ENCODE data around the gene WFDC8. TPM values are rescaled to one million over a fixed set of nuclear protein-coding genes. Genes with fewer than 3 reads are reported as not detected.

The WFDC8 gene
- total RNA-seq, 2 donors from 2014 or later, result not detected

DNA sequence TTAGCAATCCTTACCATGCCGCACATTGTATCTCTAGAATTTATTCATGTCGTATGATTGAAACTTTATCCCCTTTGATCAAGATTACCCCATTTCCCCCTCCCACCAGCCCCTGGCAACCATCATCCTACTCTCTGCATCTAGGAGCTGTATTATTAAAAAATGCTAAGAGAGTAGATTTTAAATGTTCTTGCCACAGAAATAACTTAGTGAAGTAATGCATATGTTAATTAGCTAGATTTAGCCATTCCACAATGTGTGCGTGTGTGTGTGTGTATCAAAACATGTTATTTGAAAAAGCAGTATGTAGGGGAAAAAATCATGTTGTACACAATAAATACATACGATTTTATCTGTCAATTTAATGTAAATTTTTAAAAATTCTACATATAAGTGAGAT is 51.8 kb downstream of the WFDC8 start:
- Histone ChIP-seq H3K36me3 (replicated peaks in 1 of 2; ENCODE audit: insufficient read depth in 1 of 2, low read depth in 2 of 2) (no peaks in the 10 kb centered on the region), H3K4me3 (no peak overlapping the region), H3K27ac (no peak overlapping the region), H3K4me1 (no peaks in the 10 kb centered on the region), H3K27me3 (peaks cover 0 to 3% of the 10 kb centered on the region in 2 donors), H3K9me3 (no peaks in the 10 kb centered on the region)
- ATAC-seq (no peak), DNase-seq (no peak)
- TF ChIP-seq POLR2A (IDR thresholded peaks at IDR 0.05), result no peak
- TF ChIP-seq, protein P1, sequence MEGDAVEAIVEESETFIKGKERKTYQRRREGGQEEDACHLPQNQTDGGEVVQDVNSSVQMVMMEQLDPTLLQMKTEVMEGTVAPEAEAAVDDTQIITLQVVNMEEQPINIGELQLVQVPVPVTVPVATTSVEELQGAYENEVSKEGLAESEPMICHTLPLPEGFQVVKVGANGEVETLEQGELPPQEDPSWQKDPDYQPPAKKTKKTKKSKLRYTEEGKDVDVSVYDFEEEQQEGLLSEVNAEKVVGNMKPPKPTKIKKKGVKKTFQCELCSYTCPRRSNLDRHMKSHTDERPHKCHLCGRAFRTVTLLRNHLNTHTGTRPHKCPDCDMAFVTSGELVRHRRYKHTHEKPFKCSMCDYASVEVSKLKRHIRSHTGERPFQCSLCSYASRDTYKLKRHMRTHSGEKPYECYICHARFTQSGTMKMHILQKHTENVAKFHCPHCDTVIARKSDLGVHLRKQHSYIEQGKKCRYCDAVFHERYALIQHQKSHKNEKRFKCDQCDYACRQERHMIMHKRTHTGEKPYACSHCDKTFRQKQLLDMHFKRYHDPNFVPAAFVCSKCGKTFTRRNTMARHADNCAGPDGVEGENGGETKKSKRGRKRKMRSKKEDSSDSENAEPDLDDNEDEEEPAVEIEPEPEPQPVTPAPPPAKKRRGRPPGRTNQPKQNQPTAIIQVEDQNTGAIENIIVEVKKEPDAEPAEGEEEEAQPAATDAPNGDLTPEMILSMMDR (IDR thresholded peaks at IDR 0.05), result no peak
- intact Hi-C loops (cut with DNase I), result no loop called here
- whole genome bisulfite sequencing, 2 donors, result 72% methylated on average over 4 of the region's 4 CpGs

DNA sequence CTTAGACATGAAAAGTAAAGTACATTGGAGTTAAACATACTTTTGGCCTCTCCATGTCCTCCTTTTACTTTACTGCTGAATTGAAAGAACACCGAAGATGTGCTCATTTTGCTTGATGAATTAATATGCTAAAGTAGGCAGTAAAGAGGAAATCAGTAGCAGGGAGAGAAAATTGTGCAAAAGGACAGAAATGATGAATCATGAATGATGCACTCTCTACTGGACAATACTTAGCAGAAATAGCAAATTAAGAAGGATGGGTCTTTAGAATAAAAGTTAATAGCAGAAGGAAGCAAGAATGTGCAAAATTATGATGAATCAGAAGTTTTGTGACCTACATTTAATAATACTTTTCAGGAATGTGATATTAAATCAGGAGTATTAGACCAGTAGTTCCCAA is 55.3 kb downstream of the WFDC8 start:
- H3K4me3 ChIP-seq, result no peak overlapping the region
- H3K36me3 ChIP-seq (replicated peaks in 1 of 2; ENCODE audit: insufficient read depth in 1 of 2, low read depth in 2 of 2), result no peaks in the 10 kb centered on the region
- H3K4me1 ChIP-seq, result no peaks in the 10 kb centered on the region
- H3K27me3 ChIP-seq, result peaks cover 0 to 3% of the 10 kb centered on the region in 2 donors
- no peaks in the 10 kb centered on the region for H3K9me3 ChIP-seq
- ATAC-seq, result no peak
- no peak for TF ChIP-seq POLR2A (IDR thresholded peaks at IDR 0.05)
- TF ChIP-seq, protein P1 (IDR thresholded peaks at IDR 0.05), result no peak
- intact Hi-C loops (cut with DNase I), result no loop called here
- no peak overlapping the region for H3K27ac ChIP-seq
- DNase-seq, result no peak
- WGBS, 2 donors, result 59 to 65% methylated on average over 1 of the region's 1 CpG

DNA sequence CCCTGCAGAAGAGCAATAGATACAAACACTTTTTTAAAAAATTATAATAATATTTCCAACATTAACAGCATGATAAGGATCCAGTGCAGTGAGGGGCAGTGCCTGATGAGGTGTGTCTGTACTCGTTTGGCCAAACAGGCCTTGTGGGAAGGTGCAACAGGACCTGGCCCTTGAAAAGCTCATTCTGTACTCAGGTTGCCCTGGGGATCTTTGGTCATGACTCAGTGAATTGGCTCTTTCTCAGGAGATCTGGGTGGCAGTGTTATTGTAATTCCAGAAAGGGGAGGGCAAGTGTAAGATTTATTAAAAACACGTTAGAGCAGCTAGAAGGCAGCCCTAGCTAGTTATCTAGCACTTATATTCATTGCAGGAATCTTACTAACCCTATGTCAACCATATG is 60.8 kb downstream of the WFDC8 start:
- H3K27me3 ChIP-seq, result no peaks in the 10 kb centered on the region
- WGBS, 2 donors, result 58 to 62% methylated on average over 2 of the region's 2 CpGs
- TF ChIP-seq, protein P1 (IDR thresholded peaks at IDR 0.05), result no peak
- TF ChIP-seq POLR2A (IDR thresholded peaks at IDR 0.05), result no peak
- DNase-seq (no peak), ATAC-seq (no peak)
- no peak overlapping the region for H3K4me3 ChIP-seq
- H3K4me1 ChIP-seq, result no peaks in the 10 kb centered on the region
- intact Hi-C loops (cut with DNase I), result no loop called here
- H3K9me3 ChIP-seq, result no peaks in the 10 kb centered on the region
- no peaks in the 10 kb centered on the region for H3K36me3 ChIP-seq (replicated peaks in 1 of 2; ENCODE audit: insufficient read depth in 1 of 2, low read depth in 2 of 2)
- H3K27ac ChIP-seq, result no peak overlapping the region

DNA sequence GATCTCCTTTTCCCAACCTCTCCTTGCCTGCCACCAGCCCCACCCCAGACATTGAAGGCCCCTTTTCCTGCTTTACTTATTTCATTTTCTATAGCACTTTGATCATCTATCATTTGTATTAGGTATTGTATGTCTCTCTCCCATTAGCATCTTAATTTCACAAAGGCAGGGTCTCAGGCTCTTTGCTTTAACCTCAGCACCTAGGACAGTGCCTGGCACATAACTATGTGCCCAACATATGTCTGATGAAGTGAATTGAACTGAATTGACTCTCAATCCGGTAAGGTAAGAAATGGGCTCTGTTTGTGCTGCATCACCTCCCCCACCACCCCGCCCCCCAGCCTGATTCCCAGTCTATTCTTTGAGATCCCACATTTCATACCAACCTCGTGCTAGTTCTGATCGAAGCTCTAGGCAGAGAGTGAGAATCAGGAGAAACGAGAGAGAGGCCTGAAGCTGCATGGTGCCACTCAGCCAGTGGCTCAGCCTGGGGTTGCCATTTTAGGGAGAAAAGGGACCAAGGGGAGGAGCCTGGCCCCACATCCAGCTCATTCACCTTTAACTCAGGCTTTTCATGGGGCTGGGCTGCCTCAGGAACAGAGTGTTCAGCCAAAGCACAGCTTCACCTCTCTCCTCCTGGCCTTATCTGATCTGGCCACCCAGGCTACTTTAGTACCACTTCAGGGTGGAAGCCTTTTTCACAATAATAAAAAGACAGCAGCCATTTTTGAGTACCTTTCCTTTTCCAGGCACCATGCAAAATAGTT is 63.8 kb downstream of the WFDC8 start, which contains the start of gene SPINT3:
Gene SPINT3 (minus strand): TSS at position 476 of the 767 bp plus-strand sequence. CDS start 14 bp downstream, at position 462.
- Histone ChIP-seq H3K4me1 (no peaks in the 10 kb centered on the region), H3K36me3 (replicated peaks in 1 of 2; ENCODE audit: insufficient read depth in 1 of 2, low read depth in 2 of 2) (no peaks in the 10 kb centered on the region), H3K9me3 (no peaks in the 10 kb centered on the region), H3K27ac (no peak within 1 kb of the TSS), H3K4me3 (no peak within 1 kb of the TSS), H3K27me3 (no peaks in the 10 kb centered on the region)
- 52 to 56% methylated on average over 5 of the region's 5 CpGs for WGBS, 2 donors
- TF ChIP-seq, protein P1 (IDR thresholded peaks at IDR 0.05), result no peak
- no peak for TF ChIP-seq POLR2A (IDR thresholded peaks at IDR 0.05)
- ATAC-seq (no peak), DNase-seq (no peak)
- intact Hi-C loops (cut with DNase I), result no loop called here
